Fibroblast of mammary gland (primary cell): ENCODE data around the gene PRR16.

ENCODE experiments used
- DNase-seq: peaks from one replicate; pipeline ENCODE4 v3.0.0-alpha.2; 2010; ENCODE audit warnings: low read depth
- H3K4me3 ChIP-seq: 2 replicates; pipeline ENCODE4 v1.5.1; 2011; ENCODE audit warnings: low read depth, mild to moderate bottlenecking, low read length, moderate library complexity; ENCODE audit not compliant: control insufficient read depth
- TF ChIP-seq, protein P1 (sequence below): conservative IDR thresholded peaks from 2 replicates; pipeline ENCODE4 v1.5.1; 2011; ENCODE audit warnings: low read depth, low read length, inconsistent platforms; ENCODE audit not compliant: control insufficient read depth, insufficient read depth

Gene PRR16

DNA sequence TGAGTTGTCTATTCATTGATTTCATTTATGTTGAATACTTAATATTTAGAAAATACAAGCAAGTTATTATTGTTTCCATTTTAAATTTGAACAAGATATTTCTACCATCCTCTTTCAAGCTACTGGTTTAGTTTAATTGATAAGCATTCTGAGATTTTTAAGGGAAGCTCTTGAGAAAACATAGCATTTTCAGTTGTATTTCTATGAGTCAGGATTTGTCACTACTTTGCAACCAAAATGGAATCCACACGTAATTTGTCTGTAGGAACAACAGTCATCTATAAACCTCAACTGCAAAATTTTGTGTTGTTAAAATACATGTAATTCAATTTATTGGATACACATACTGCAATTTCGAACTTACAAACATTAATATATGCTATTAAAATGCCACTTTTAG lies 74.0 kb downstream of the PRR16 start:
- DNase-seq = peak; percentile 88
- TF ChIP-seq, protein P1, sequence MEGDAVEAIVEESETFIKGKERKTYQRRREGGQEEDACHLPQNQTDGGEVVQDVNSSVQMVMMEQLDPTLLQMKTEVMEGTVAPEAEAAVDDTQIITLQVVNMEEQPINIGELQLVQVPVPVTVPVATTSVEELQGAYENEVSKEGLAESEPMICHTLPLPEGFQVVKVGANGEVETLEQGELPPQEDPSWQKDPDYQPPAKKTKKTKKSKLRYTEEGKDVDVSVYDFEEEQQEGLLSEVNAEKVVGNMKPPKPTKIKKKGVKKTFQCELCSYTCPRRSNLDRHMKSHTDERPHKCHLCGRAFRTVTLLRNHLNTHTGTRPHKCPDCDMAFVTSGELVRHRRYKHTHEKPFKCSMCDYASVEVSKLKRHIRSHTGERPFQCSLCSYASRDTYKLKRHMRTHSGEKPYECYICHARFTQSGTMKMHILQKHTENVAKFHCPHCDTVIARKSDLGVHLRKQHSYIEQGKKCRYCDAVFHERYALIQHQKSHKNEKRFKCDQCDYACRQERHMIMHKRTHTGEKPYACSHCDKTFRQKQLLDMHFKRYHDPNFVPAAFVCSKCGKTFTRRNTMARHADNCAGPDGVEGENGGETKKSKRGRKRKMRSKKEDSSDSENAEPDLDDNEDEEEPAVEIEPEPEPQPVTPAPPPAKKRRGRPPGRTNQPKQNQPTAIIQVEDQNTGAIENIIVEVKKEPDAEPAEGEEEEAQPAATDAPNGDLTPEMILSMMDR = no peak
- no peak overlapping the region for H3K4me3 ChIP-seq

- DNase-seq = peak; percentile 84
- TF ChIP-seq, protein P1 = no peak
- H3K4me3 ChIP-seq = no peak overlapping the region
Observed at GRCh38 chr5:120538644-120539043, 74.5 kb downstream of the PRR16 start.

DNA sequence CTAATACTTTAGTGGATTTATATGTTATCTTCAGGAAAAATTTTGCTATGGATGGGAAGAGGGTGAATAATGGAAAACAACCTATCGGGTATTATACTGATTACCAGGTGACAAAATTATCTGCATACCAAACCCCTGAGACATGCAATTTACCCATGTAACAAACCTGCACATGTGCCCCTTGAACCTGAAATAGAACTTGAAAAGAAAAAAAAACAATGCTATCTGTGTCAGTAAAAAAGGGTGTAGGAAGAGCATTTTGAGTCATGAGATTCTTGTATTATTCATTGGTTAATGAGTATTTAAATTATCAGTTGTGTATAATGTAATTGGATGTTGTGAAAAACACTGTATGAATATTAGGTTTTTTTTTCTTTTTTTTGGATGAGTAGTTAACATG lies 75.4 kb downstream of the PRR16 start:
- DNase-seq = peak; percentile 25
- TF ChIP-seq, protein P1 = no peak

GRCh38 chr5:120540097-120540496 lies 76.0 kb downstream of the PRR16 start:
- TF ChIP-seq, protein P1 = no peak
- no peak for DNase-seq
- no peak overlapping the region for H3K4me3 ChIP-seq

More for the DNA sequence above, 75.4 kb downstream of the PRR16 start:
- H3K4me3 ChIP-seq = no peak overlapping the region

GRCh38 chr5:120544043-120544442 lies 79.9 kb downstream of the PRR16 start:
- no peak overlapping the region for H3K4me3 ChIP-seq
- TF ChIP-seq, protein P1 = no peak
- peak; percentile 26 for DNase-seq

DNA sequence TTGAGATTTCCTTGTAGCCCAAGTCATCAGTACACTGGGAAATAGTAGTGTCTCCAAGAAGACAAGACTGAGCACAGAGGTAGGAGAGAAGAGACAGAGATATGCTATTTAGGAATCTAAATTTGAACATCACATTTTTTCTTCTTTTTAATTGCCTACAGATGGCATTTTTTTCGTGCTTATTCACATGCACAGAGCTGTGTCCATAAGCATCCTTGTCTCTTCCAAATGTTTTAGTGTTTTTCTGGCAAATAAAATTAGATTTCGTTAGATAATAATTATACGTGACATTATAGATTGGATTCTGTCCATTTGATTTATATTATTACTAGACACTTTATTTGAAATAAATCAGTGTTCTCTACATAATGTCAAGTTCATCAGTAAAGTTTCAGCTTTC lies 80.9 kb downstream of the PRR16 start:
- TF ChIP-seq, protein P1 = no peak
- peak; percentile 30 for DNase-seq
- no peak overlapping the region for H3K4me3 ChIP-seq

GRCh38 chr5:120545951-120546350 lies 81.9 kb downstream of the PRR16 start:
- TF ChIP-seq, protein P1 = no peak
- peak; percentile 37 for DNase-seq
- no peak overlapping the region for H3K4me3 ChIP-seq
